ACC112 (cell line): ENCODE data around the gene HBE1.

ENCODE experiments used
- H2AFZ ChIP-seq: fragments of 200-600 bp; sonication (generic); one replicate; pipeline ENCODE4 v1.6.0; 2017; ENCODE audit warnings: antibody characterized with exemption, low read length; ENCODE audit not compliant: unreplicated experiment
- H3K27ac ChIP-seq: fragments of 200-600 bp; sonication (generic); 2 replicates; pipeline ENCODE4 v1.5.1; 2014; ENCODE audit warnings: low read depth, mild to moderate bottlenecking, antibody characterized with exemption, low read length, moderate library complexity
- H3K27me3 ChIP-seq: fragments of 200-600 bp; sonication (generic); 2 replicates; pipeline ENCODE4 v1.6.1; 2014; ENCODE audit warnings: mild to moderate bottlenecking, antibody characterized with exemption, low read length, moderate library complexity, mixed read lengths; ENCODE audit not compliant: insufficient read depth
- H3K36me3 ChIP-seq: fragments of 200-600 bp; sonication (generic); 2 replicates; pipeline ENCODE4 v1.6.1; 2016; ENCODE audit warnings: mild to moderate bottlenecking, antibody characterized with exemption, low read length, moderate library complexity, mixed read lengths; ENCODE audit not compliant: insufficient read depth
- H3K4me1 ChIP-seq: fragments of 200-600 bp; sonication (generic); one replicate; pipeline ENCODE4 v1.6.1; 2016; ENCODE audit warnings: low read length, mixed read lengths; ENCODE audit not compliant: insufficient read depth, unreplicated experiment, control insufficient read depth
- H3K4me3 ChIP-seq: fragments of 200-600 bp; sonication (generic); 2 replicates; pipeline ENCODE4 v1.5.1; 2014; ENCODE audit warnings: mild to moderate bottlenecking, low read depth, low read length
- H3K79me2 ChIP-seq: fragments of 200-600 bp; sonication (generic); one replicate; pipeline ENCODE4 v1.6.0; 2016; ENCODE audit warnings: low read length; ENCODE audit not compliant: control insufficient read depth, unreplicated experiment, insufficient read depth

Gene HBE1

DNA sequence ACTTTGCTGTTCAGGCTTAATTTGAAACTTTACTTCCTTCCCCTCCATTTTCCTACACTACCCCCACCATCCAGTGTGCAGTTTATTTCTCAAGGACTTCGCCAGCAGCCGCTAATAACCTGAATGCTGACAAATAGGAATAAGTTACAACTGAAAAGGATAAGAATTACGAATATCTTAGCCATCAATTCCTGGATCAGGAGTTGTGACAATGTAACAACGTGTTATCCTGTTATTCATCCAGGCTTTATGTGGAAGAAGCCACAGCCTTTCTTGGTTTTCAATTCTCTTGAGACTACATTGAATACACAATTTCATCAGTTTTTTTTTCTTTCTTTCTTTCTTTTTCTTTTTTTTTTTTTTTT is 25.9 kb downstream of the HBE1 start:
- no peak overlapping the region for H3K27ac ChIP-seq
- 0 out of 2 replicates have a peak, but pooled peaks cover 3% of the 10 kb centered on the region for H3K27me3 ChIP-seq
- H3K36me3 ChIP-seq, result no peaks in the 10 kb centered on the region
- no peak overlapping the region for H2AFZ ChIP-seq
- H3K79me2 ChIP-seq, result no peaks in the 10 kb centered on the region
- H3K4me1 ChIP-seq, result no peaks in the 10 kb centered on the region
- H3K4me3 ChIP-seq, result no peak overlapping the region

- Histone ChIP-seq H3K36me3 (no peaks in the 10 kb centered on the region), H3K27me3 (0 out of 2 replicates have a peak, but pooled peaks cover 3% of the 10 kb centered on the region), H2AFZ (no peak overlapping the region), H3K27ac (no peak overlapping the region), H3K79me2 (no peaks in the 10 kb centered on the region), H3K4me1 (no peaks in the 10 kb centered on the region), H3K4me3 (no peak overlapping the region)
Observed at GRCh38 chr11:5242933-5243815, 26.6 kb downstream of the HBE1 start.

- 0 out of 2 replicates have a peak, but pooled peaks cover 3% of the 10 kb centered on the region for H3K27me3 ChIP-seq
- no peaks in the 10 kb centered on the region for H3K79me2 ChIP-seq
- no peak overlapping the region for H3K4me3 ChIP-seq
- no peaks in the 10 kb centered on the region for H3K4me1 ChIP-seq
- H3K36me3 ChIP-seq, result no peaks in the 10 kb centered on the region
- no peak overlapping the region for H2AFZ ChIP-seq
- H3K27ac ChIP-seq, result no peak overlapping the region
Observed at GRCh38 chr11:5242208-5242607, 27.5 kb downstream of the HBE1 start.

DNA sequence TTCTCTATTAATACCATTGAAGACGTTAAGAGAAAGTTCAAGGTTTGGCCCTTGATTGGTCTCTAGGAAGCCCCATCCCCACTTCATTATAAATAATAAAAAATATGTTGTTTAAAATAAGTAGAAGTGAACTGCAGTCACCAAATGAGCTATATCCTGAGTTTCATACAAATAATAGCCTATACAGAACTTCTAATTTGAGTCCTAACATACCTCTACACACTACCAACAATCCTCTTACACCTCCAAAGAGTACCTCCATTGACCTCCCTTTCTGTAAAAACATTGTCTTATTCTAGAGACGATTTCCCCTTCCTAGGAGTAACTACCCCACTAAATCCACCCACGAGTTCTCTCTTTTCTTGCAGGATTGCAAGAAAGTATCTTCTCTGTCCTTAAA is 28.3 kb downstream of the HBE1 start:
- Histone ChIP-seq H3K27ac (no peak overlapping the region), H2AFZ (no peak overlapping the region)

GRCh38 chr11:5240458-5240857 is 29.3 kb downstream of the HBE1 start:
- H3K4me1 ChIP-seq, result no peaks in the 10 kb centered on the region
- H3K27ac ChIP-seq, result no peak overlapping the region
- H3K79me2 ChIP-seq, result no peaks in the 10 kb centered on the region
- no peaks in the 10 kb centered on the region for H3K36me3 ChIP-seq
- H3K27me3 ChIP-seq, result 0 out of 2 replicates have a peak, but pooled peaks cover 3% of the 10 kb centered on the region
- no peak overlapping the region for H3K4me3 ChIP-seq
- H2AFZ ChIP-seq, result no peak overlapping the region

More for the DNA sequence above, 28.3 kb downstream of the HBE1 start:
- Histone ChIP-seq H3K79me2 (no peaks in the 10 kb centered on the region), H3K4me3 (no peak overlapping the region), H3K27me3 (0 out of 2 replicates have a peak, but pooled peaks cover 3% of the 10 kb centered on the region), H3K4me1 (no peaks in the 10 kb centered on the region), H3K36me3 (no peaks in the 10 kb centered on the region)

DNA sequence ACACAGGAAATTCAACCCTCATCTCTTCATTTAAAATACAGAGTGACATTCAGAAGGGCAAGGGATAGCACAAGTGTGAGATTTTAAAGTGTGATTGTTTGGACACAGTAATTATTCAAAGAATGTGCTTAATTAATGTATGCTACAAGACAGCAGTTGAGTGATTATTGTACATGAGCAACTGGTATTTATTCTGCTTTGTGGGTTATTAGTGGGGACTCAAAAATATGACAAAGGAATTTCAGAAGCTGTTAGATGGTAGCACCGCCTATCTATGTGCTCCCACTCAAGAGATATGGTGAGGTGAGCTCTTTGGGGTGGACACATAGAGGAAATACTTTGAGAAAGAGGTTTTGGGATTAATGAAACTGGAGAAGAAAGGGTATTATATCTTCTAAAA is 29.7 kb downstream of the HBE1 start:
- Histone ChIP-seq H3K27me3 (0 out of 2 replicates have a peak, but pooled peaks cover under 1% of the 10 kb centered on the region), H3K79me2 (no peaks in the 10 kb centered on the region), H2AFZ (no peak overlapping the region), H3K36me3 (no peaks in the 10 kb centered on the region), H3K27ac (no peak overlapping the region), H3K4me1 (no peaks in the 10 kb centered on the region), H3K4me3 (no peak overlapping the region)

DNA sequence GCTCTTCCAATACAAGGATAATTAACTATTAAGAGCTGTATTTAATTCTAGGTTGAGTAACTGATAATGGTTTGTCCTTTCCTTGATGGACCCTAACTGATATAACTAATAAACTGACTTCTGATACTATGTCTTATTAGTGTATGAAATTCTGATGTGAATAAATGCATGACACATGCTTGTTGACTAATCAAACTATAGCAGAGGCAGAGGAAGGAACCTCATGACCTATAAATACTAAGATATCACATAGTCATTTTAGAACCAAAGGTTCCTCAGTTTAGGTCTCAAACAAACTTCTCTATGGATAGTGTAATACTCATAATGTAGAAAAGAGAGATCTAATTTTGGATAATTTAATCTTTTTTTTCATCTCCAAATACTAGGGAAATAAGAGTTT is 30.7 kb downstream of the HBE1 start:
- Histone ChIP-seq H3K27ac (no peak overlapping the region), H3K79me2 (no peaks in the 10 kb centered on the region), H3K4me1 (no peaks in the 10 kb centered on the region), H3K4me3 (no peak overlapping the region), H3K27me3 (no peaks in the 10 kb centered on the region), H3K36me3 (no peaks in the 10 kb centered on the region), H2AFZ (no peak overlapping the region)

DNA sequence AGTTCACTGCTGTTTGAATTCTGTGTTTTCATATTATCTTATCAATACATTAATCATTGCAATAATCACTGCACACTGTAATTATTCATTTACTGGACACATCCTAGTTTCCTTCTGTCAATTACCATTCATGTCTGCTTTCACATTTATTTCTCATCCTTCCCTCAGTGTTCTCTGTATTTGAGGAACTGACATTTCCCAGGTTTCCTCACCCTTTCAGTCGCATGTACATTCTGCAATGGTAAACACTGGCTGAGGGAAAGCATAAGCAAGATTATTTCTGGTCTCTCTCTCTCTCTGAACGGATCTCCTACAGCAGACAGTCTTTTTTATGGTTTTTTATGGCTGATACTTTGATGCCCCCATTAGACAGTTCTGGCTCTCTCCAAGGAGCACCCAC is 31.3 kb downstream of the HBE1 start:
- H3K36me3 ChIP-seq, result no peaks in the 10 kb centered on the region
- no peaks in the 10 kb centered on the region for H3K4me1 ChIP-seq
- H3K27ac ChIP-seq, result no peak overlapping the region
- H3K4me3 ChIP-seq, result no peak overlapping the region
- no peaks in the 10 kb centered on the region for H3K27me3 ChIP-seq
- H3K79me2 ChIP-seq, result no peaks in the 10 kb centered on the region
- H2AFZ ChIP-seq, result no peak overlapping the region

DNA sequence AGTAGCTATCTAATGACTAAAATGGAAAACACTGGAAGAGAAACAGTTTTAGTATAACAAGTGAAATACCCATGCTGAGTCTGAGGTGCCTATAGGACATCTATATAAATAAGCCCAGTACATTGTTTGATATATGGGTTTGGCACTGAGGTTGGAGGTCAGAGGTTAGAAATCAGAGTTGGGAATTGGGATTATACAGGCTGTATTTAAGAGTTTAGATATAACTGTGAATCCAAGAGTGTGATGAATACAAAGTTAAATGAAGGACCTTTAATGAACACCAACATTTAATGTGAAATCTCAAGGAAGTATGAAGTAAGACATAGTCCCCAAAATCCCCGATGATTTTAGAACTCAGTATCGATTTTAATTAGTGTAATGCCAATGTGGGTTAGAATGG is 32.3 kb downstream of the HBE1 start:
- H3K79me2 ChIP-seq, result no peaks in the 10 kb centered on the region
- H3K27ac ChIP-seq, result no peak overlapping the region
- H3K4me1 ChIP-seq, result no peaks in the 10 kb centered on the region
- no peaks in the 10 kb centered on the region for H3K36me3 ChIP-seq
- H2AFZ ChIP-seq, result no peak overlapping the region
- no peak overlapping the region for H3K4me3 ChIP-seq
- no peaks in the 10 kb centered on the region for H3K27me3 ChIP-seq

- Histone ChIP-seq H3K4me3 (no peak overlapping the region), H3K4me1 (no peaks in the 10 kb centered on the region), H3K79me2 (no peaks in the 10 kb centered on the region), H2AFZ (no peak overlapping the region), H3K36me3 (no peaks in the 10 kb centered on the region), H3K27me3 (no peaks in the 10 kb centered on the region), H3K27ac (no peak overlapping the region)
Observed at GRCh38 chr11:5235364-5236095, 34.2 kb downstream of the HBE1 start.
